AG08396 (cell line): ENCODE measurements around the gene STARD10.
A peak's percentile ranks its signal among the peaks of the same experiment; 100 is the strongest.

Experiments used
- DNase-seq: peaks from one replicate; pipeline ENCODE4 v3.0.0; 2012; ENCODE audit warnings: low spot score, mixed read lengths

The STARD10 gene

DNA sequence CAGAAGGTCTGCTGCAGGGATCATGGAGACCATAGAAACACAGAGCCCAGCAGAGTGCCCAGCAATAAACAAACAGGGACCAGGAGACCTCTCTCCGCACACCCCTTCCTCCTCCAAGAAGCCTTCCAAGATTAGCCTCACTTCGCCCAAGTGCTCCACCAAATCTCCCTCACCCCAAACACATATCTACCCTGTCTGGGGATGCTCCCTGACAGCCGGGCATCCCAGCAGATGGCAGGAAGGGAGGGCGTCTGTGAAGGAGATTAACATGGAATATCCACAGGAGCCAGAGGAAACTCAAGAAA is 68.2 kb downstream of the STARD10 start:
- no peak for DNase-seq

DNA sequence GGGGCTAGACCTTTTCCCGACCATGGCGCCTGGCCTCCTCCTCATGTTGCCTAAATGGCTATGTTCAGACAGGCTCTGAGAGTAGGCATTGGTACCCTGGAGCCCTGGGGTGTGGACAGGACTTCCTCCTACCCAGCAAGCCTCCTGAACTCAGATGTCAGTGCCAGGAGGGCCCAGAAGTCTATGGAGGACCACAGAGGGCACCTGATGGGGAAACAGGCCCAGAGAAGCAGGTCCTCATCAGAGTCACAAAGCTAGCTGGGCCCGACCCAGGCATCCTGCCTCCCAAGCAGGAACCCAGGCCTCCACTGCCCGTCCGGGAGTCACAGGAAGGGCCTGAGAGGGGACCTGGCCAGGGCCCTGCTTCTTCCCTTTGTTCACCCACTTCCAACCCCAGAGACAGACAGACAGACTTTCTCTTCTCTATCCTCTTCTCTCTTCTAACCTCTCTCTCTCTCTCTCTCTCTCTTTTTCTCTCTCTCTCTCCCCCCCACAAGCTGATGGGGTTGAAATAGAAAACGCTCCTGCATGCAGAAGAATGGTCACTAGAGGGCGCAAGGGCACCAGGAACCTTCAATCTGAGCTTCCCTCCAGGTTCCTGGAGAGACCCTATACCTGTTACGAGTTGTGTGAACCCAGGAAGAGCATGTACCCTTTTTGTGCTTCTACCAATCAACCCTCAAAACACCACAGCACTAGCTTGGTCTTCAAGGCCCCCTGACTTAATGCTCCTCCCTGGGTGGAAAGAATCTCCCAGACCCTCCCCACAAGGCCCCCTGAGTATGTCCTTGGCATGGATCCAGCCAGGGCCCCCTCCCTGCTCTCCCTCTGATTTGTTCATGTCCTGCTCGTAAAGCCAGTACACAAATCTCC is 68.8 kb downstream of the STARD10 start:
- DNase-seq, result peak; percentile 76

DNA sequence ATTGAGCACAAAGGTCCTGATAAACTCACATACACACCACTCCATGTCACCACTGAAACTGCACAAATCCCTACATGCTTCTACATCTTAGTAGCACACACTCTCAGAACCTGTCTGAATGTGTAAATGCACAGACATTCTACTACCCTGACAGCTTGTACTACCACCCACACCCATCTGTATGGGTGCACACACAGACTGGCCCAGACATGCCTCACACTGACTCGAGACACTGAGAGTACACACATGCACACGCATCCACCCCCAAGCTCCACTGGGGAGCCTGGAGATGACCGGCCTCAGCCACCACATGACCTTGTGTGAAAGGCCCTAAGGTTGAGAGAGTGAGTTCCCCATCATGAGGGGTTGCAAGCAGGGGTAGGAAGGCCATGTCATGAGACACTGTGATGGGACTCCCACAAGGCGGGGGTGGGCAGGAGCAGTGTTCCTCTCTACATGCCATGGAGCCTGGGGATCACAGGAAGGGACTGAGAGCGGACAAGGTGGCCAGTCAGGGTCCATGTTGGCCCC is 69.8 kb downstream of the STARD10 start:
- no peak for DNase-seq

DNA sequence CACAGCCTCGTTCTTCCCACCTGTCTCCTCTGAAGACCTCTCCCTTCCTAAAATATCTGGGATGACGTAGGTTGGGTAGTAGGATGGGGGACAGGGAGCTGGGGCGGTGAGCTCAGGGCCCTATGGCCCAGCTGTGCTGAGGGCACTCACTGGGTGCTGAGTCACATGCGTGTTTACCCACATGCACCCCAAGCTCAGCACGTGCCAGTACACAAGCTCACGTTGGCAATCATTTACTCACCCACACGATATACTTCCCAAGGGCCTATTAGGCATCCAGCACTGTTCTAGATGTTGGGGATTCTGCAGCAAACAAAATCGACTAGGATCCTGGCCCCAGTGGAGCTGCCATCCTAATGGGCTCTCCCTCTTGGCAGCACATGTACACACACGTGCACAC is 70.3 kb downstream of the STARD10 start:
- DNase-seq, result no peak

DNA sequence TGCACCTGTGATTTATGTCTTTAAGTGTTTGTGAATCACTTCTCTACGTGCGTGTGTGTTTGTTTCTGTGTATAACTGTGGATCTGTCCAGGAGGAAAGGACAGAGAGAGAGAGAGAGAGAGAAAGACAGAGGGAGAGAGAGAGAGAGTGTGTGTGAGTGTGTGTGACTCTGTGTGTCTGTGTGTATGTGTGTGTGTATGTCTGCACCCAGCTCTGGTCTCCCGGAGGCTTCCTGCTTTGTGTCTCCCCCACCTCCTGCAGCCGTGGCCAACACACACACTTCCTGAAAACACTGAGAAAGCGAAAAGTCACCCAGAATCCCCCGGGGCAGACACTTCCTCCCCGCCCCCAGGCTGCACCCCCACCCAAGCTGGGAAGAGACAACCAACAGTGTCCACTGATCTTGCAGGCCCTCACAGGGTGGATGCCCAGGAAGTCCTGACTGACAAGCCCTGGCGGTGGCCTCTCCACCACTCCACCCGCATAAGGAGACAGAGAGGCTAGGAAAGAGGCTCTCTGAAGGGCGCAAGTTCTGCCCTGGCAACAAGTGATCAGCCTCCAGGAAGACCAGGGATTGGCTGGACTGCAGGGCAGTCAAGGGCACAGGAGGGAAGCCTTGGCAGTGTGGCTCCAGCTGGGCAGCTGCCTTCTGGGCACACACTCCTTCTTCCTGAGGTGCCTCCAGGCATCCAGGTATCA is 71.6 kb downstream of the STARD10 start:
- DNase-seq, result peak; percentile 96

DNA sequence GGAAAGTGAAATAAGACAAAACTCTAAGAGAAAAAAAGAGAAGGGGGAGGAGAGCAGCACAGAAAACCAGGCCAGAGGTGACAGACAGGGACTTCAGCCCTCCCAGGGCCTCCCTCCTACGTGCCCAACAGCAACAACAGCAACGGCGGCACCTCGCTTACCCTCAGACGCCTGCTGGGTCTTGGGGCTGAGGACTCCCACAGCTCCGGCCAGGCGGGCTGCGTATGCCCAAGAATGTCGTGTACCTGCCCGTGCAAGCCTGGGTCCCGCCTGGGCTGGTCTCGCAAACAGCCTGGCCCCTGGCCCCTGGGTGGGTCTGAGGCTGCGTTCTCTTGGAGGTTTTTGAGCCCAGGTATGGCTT is 72.2 kb downstream of the STARD10 start:
- DNase-seq, result no peak

DNA sequence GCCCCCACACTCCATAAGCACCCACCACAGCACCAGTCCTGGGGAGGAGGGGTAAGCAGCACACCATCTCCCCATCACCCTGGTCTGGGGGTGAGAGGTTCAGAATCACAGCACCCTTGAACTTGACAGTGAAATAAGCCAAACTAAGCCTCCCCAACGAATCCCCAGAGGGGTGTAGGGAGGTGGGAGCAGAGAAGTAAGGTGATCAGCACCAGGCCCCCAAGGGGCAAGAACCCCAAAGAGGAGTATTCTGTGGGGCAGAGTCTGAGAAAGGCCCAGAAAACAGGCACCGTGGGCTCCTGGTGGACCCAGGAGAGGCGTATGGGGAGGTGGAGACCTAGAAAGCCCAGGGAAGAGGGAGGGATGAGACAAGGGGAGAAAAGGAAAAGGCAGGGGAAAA is 72.6 kb downstream of the STARD10 start:
- DNase-seq, result no peak

DNA sequence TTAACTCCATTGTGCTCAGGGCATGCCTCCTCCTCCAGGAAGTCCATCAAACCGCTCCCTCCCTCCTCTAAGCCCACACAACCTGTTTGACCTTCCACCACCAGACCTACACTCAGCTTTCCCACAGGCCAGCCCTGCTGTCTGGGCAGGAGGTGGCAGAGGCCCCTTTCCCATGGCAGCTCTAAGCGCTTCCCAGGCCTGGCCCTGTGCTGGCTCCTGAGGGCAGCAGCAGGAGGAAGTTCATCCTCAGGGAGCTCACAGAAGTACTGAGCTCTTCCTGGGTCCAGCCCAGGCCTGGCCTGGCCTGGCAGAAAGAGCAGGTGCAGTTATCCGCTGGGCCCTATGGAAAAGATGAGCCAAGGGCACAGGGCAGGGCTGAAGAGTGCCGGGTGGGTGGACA is 73.1 kb downstream of the STARD10 start:
- DNase-seq, result no peak

DNA sequence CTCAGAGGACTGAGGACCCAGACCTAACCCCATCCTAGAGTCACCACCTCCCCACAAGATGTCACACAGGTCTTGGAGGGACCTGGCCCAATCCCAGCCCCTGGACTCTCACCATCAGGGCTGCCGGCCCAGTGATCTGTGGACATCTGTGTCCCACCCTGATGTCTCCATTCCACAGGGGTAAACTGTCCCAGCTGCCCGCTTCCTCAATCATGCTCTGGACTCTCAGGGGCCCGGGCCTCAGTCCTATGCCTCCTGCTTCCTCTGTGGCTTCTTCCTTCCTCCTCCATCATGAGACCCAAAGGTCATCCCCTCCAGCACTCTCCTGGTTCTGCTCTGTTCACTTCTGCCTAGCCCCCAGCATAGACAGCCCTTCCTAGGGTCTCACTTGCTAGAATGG is 73.8 kb downstream of the STARD10 start:
- no peak for DNase-seq

DNA sequence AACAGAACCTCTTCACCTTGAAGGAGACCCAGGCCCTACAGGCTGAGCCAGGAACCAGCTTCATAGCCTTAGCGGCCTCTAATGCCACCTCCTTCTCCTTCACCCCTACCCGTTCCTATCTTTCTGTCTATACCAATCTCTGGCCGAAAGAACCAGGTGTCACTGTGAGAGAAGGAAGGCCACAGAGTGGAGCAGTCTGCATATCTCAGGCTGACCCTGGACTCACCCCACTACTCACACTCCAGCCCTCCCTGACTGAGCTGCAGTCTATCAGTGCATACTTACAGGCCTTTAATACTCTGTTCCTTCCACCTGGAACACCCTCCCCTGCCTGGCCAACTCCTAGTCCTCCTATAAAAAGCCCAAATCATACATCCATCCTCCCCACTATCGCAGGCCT is 74.3 kb downstream of the STARD10 start:
- no peak for DNase-seq

DNA sequence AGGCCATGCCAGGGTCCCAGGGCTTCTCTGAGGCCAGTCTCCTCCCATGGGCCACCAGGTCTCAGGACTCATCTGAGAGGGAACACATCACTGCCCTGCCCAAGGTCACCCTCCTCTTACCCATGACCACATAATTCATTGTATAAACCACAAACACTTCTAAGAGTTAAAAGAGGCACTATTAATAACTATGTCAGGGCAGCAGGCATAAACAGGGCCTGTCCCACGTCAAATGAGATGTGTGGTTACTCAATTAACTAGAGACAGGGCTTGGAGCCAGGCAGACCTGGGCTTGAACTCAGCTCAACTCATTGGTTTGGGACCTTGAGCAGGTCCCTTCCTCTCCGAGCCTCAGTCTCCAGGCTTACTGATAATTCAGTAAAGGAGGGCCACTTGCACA is 74.7 kb downstream of the STARD10 start:
- no peak for DNase-seq

DNA sequence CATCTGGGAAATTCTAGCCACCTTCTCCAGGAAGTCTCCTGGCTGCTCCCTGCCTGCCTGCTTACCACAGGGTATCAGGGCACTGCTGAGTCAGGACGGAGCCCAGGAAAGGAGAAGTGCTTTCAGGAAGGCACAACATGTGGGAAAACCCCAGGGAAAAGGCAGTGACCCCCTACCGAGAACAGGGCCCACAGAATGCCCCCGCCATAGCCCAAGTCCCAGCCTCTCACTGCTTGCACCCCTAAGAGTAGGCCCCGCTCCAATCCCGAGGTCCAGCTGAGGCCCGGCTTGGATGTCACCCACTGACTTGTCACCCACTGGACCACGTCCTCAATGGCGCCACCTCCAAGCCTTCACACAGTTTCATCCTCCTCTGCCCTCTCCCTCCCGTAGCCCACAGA is 75.7 kb downstream of the STARD10 start:
- DNase-seq, result no peak

DNA sequence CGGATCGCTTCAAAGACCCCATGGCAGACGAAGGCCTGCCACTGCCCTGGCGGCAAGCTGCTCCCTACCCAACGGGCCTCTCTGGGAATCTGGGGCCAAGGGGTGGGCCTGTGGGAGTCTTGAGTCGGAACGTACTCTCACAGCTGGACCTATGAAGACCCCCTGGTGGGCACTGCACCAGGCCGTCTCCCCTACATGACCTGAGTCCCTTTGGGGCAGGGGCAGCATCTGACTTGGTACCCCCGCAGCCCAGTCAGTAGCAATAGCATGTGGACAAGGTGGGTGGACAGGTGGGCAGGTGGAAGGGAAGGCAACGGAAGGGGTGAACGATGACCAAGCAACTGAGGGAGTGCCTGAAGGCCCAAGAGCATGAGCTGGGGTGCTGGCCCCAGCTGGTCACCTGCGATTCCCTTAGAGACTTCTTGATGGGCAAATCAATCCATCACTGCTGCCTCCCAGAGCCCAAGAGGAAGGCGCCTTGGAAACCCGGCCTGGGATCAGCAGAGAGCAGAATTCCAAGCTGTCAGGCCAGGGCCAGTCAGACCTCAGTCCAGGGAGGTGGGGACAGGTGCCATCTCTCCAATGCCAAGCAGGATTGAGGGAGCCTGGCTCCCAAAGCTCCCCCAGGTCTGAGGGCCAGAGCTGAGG is 76.9 kb downstream of the STARD10 start:
- DNase-seq, result no peak

DNA sequence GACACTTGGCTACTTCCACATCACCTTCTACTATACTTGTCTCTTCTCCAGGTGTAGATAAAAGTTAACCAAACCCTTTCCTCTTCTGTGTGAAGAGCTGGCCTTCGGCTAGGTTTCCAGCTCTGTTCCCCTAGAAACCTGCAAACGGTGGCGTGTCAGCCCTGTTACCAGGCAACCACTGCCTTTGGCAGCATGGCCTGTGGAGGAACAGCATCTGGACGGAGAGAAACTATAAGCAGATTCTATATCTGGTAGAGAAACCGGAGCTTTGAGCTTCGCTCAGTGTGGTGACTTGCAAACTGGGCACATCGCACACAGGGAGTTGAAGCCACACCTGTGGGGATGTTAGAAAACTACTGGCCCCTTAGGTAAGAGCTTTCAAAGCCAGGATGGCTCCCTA is 77.6 kb downstream of the STARD10 start:
- no peak for DNase-seq

DNA sequence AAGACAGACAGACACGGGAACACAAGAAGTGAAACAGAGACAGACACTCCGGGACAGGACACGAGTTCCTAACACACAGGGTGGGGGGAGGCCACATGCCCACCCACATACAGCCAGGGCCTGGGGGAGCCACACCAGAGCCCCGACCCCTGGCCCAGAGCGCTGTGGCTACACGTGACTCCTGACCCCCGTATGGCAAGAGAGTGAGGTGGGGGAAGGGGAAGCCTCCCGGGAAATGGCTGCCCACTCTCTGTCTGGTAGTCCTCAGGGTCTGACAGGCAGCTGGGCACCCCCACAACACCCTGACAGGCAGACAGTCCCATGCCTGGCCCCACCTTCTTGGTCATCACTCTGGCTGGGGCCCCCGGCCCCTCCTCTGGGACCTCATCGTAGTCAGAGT is 81.0 kb downstream of the STARD10 start:
- DNase-seq, result no peak

DNA sequence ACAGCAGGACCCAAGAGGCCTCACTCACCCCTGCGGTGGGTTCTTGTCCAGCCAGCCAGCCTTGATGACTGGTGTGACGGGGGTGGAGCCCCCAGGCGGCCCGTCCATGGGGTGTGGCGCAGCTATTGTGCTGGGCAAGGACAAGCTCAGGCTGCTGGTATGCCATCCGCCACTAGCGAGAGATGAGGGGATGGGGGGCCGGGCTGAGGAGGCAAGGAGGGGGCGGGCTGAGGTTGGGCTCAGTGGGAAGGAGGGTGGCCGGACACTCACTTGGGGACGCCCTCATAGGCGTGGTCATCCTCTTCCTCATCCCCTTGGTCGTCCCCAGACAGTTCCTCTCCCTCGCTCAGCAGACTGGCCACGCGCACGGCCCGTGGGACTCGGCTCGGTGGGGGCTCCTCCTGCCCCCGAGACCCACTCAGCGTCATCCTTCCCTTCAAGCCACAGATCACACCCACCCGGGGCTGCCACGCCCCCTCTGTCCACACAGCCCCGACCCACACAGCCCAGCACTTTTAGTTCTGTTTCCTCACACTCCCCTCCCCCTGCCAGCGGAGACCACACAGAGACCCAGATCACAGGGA is 81.6 kb downstream of the STARD10 start:
- DNase-seq, result no peak

DNA sequence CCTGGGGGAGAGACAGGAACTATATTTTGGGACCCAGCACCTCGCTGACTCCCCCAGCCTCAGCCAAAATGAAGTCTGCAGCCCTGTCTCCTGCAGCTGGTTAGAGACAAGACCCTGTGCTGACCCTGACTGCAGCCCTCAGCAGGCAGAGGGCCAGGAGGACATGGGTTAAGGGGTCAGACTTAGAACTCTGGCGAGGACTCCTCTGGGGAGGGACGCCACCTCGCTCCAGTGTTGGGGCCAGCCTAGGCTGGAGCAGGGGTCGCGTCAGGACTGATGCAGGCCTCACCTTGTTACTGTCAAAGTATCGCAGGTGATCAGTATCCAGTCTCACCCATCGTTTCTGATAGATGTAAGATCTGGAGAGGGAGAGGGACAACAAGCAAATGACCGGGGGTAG is 82.7 kb downstream of the STARD10 start:
- DNase-seq, result no peak

DNA sequence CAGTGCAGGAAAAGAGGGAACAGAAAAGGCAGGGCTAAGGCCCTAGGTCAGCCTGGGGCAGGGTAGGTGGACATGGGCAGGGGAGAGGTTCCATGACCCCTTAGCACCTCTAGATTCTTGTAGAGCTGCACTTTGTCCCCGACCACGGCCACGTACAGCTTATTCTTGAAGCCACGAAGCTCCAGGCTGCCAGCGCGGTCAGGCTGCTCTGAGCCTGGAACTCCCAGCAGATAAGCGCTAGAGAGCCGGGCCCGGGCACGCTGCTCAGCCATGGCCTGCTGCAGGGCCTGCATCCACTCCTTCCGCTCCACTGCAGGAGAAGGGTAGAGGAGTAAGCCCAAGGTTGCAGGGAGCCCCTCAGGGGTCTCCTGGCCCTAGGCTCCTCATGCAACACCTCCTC is 83.6 kb downstream of the STARD10 start:
- no peak for DNase-seq

DNA sequence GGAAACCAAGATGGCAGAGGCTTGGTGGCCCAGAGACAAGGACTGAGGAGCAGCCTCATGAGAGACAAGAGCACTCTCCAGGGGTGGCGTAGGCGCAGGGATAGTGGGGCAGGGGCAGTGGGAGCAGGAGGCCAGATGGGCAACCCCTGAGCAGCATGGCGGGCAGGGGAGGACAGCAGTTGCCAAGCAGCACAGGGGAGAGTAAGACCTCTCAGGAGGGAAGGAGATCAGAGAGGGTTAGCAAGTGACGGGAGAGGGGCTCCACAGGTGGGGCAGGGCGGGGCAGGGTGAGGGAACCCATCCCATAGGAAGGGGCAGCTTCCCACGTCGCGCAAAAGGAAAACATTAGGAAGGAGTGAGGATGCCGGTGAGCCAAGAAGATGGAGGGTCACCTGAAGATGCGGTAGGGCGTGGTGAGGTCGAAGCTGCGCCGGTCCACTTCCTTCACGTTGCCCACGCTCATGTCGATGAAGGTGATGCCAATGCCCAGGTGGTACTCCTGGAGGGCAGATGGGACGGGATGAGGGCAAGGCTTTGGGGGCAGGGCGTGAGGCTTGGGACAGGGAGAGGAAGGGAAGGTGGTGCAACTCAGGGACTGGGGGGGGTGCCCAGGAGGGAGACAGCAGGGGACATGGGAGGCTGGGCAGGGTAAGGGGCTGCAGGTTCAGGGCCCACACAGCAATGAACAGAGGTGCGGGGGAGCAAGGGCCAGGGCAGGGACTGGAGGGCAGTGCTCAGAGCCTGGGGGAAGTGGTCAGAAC is 84.2 kb downstream of the STARD10 start:
- DNase-seq, result no peak

DNA sequence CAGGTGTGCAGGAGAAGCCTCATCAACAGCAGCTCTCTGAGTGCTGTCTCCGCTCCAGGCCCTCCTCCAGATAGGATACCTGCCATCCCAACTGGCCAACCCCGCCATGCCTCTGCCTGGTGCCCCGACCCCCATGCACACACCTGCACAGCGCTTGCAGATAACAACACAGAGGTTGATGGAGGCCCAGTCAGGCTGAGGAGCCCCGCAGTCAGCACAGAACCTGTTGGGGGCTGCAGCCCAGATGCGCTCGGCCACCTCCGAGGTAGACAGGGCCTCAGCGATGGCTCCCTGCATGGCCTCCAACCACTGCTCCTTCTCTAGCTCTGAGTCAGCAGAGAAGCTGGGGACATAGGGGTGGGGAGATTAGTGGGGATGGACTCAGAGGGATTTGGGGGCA is 86.8 kb downstream of the STARD10 start:
- no peak for DNase-seq

DNA sequence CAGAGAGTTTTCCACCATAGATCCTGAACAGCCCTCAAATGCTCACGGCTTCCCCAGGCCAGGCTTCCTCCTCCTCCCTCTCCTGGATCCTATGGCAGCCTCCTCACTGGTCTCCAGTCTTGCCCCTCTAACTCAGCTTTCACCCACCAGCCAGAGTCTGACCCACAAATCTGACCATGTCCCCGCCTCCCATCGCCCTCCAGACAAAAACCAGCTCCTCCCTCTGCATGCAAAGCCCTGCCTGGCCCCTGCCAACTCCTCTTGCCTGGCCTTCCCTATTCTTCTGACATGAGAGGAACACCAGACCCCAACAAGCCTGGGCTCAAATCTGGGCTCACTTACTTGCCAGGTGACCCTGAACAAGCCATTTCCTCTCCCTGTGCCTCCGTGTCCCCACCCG is 87.3 kb downstream of the STARD10 start:
- DNase-seq, result no peak
